ENCODE results near the gene FOXD4L1. TPM values are rescaled to one million over a fixed set of nuclear protein-coding genes. Genes with fewer than 3 reads are reported as not detected.
"Not testable (repeated sequence)": the region's sequence is repeated elsewhere in the genome, so short reads cannot be mapped to it uniquely, and the experiment has no call there.

The FOXD4L1 gene
- total RNA-seq, 2 donors from 2014 or later: 0.52 TPM; not detected in 1

- 5 to 9% methylated on average over 5 of the region's 12 CpGs for WGBS, 2 donors
- not testable (repeated sequence) for H3K36me3 ChIP-seq (replicated peaks in 1 of 2; ENCODE audit: insufficient read depth in 1 of 2, low read depth in 2 of 2)
- TF ChIP-seq CTCF (IDR thresholded peaks at IDR 0.05): peak in 1 of 7 experiments; percentile 15
These were observed 29.0 kb downstream of the FOXD4L1 start for GRCh38 chr2:113527350-113528045.

GRCh38 chr2:113528126-113528525 lies 29.7 kb downstream of the FOXD4L1 start:
- 39 to 47% methylated on average over 5 of the region's 5 CpGs for WGBS, 2 donors
- H3K9me3 ChIP-seq; H3K27me3 ChIP-seq; ATAC-seq; DNase-seq; H3K4me1 ChIP-seq; H3K27ac ChIP-seq; intact Hi-C loops (cut with DNase I); H3K36me3 ChIP-seq (replicated peaks in 1 of 2; ENCODE audit: insufficient read depth in 1 of 2, low read depth in 2 of 2); H3K4me3 ChIP-seq: not testable (repeated sequence)

More at GRCh38 chr2:113527350-113528045, 29.0 kb downstream of the FOXD4L1 start:
- H3K4me1 ChIP-seq; H3K27ac ChIP-seq; H3K27me3 ChIP-seq; H3K9me3 ChIP-seq; DNase-seq; H3K4me3 ChIP-seq; intact Hi-C loops (cut with DNase I): not testable (repeated sequence)
- ATAC-seq: peak; percentile 83

GRCh38 chr2:113528904-113529303 lies 30.4 kb downstream of the FOXD4L1 start:
- H3K27me3 ChIP-seq; H3K27ac ChIP-seq; H3K4me3 ChIP-seq; H3K36me3 ChIP-seq (replicated peaks in 1 of 2; ENCODE audit: insufficient read depth in 1 of 2, low read depth in 2 of 2); H3K9me3 ChIP-seq; ATAC-seq; intact Hi-C loops (cut with DNase I); H3K4me1 ChIP-seq; DNase-seq: not testable (repeated sequence)
- WGBS, 2 donors: 64% methylated on average over 3 of the region's 3 CpGs; no CpG with 5 or more reads in 1 of the 2 donors

GRCh38 chr2:113532991-113533390 lies 34.5 kb downstream of the FOXD4L1 start:
- H3K9me3 ChIP-seq; H3K4me3 ChIP-seq; DNase-seq; ATAC-seq; intact Hi-C loops (cut with DNase I); H3K27ac ChIP-seq; H3K27me3 ChIP-seq; H3K4me1 ChIP-seq; H3K36me3 ChIP-seq (replicated peaks in 1 of 2; ENCODE audit: insufficient read depth in 1 of 2, low read depth in 2 of 2): not testable (repeated sequence)
- WGBS, 2 donors: 100% methylated on average over 1 of the region's 4 CpGs; no CpG with 5 or more reads in 1 of the 2 donors

- ATAC-seq; H3K27me3 ChIP-seq; H3K4me1 ChIP-seq; DNase-seq; H3K9me3 ChIP-seq; H3K27ac ChIP-seq; H3K4me3 ChIP-seq; H3K36me3 ChIP-seq (replicated peaks in 1 of 2; ENCODE audit: insufficient read depth in 1 of 2, low read depth in 2 of 2); intact Hi-C loops (cut with DNase I): not testable (repeated sequence)
- 69 to 78% methylated on average over 6 of the region's 6 CpGs for WGBS, 2 donors
These were observed 38.1 kb downstream of the FOXD4L1 start for GRCh38 chr2:113536573-113536972.

GRCh38 chr2:113540834-113541203 lies 42.4 kb downstream of the FOXD4L1 start:
- H3K4me3 ChIP-seq; H3K4me1 ChIP-seq; H3K27ac ChIP-seq; H3K27me3 ChIP-seq; DNase-seq; H3K36me3 ChIP-seq (replicated peaks in 1 of 2; ENCODE audit: insufficient read depth in 1 of 2, low read depth in 2 of 2); intact Hi-C loops (cut with DNase I); H3K9me3 ChIP-seq: not testable (repeated sequence)
- peak; percentile 20 for ATAC-seq
- WGBS, 2 donors: 22 to 37% methylated on average over 5 of the region's 5 CpGs

GRCh38 chr2:113541204-113541975 lies 42.9 kb downstream of the FOXD4L1 start:
- H3K4me3 ChIP-seq: peak overlapping the region; percentile 26 to 36
- H3K27me3 ChIP-seq; H3K4me1 ChIP-seq; H3K9me3 ChIP-seq; H3K36me3 ChIP-seq (replicated peaks in 1 of 2; ENCODE audit: insufficient read depth in 1 of 2, low read depth in 2 of 2); intact Hi-C loops (cut with DNase I): not testable (repeated sequence)
- peak overlapping the region; percentile 34 to 70 (median 66) for H3K27ac ChIP-seq
- TF ChIP-seq POLR2A (IDR thresholded peaks at IDR 0.05): peak in 2 of 3 donors; percentile 52 to 55
- DNase-seq: peak; percentile 29 to 47 (median 40)
- peak; percentile 69 for ATAC-seq
- WGBS, 2 donors: 0 to 1% methylated on average over 6 to 63 of the region's 71 CpGs

GRCh38 chr2:113541976-113542485 lies 43.6 kb downstream of the FOXD4L1 start:
- DNase-seq: peak in 2 of 4 donors; percentile 18 to 28
- Histone ChIP-seq H3K27ac (peak overlapping the region; percentile 34 to 70 (median 66)), H3K4me3 (peak overlapping the region; percentile 26 to 36)
- H3K4me1 ChIP-seq; H3K27me3 ChIP-seq; H3K9me3 ChIP-seq; H3K36me3 ChIP-seq (replicated peaks in 1 of 2; ENCODE audit: insufficient read depth in 1 of 2, low read depth in 2 of 2); intact Hi-C loops (cut with DNase I): not testable (repeated sequence)
- peak; percentile 68 for ATAC-seq
- WGBS, 2 donors: 1% methylated on average over 15 to 62 of the region's 64 CpGs

GRCh38 chr2:113542529-113542928 lies 44.1 kb downstream of the FOXD4L1 start:
- H3K4me3 ChIP-seq: not testable (repeated sequence)

More at GRCh38 chr2:113542529-113542928, 44.1 kb downstream of the FOXD4L1 start:
- DNase-seq (peak in 1 of 4 donors; percentile 14), ATAC-seq (peak; percentile 5)
- H3K27me3 ChIP-seq; H3K36me3 ChIP-seq (replicated peaks in 1 of 2; ENCODE audit: insufficient read depth in 1 of 2, low read depth in 2 of 2); H3K9me3 ChIP-seq; intact Hi-C loops (cut with DNase I); H3K4me1 ChIP-seq: not testable (repeated sequence)
- peak overlapping the region in 1 of 4 donors; percentile 67 for H3K27ac ChIP-seq
- WGBS, 2 donors: 8 to 16% methylated on average over 2 to 5 of the region's 9 CpGs
